GM18517 (cell line): ENCODE data around the gene THOC5.

Source experiments
- ATAC-seq: cut with Tn5 transposase; IDR thresholded peaks from one replicate; pipeline ENCODE4 v1.9.1; 2021; ENCODE audit warnings: mild to moderate bottlenecking, moderate library complexity; ENCODE audit not compliant: unreplicated experiment

The THOC5 gene

DNA sequence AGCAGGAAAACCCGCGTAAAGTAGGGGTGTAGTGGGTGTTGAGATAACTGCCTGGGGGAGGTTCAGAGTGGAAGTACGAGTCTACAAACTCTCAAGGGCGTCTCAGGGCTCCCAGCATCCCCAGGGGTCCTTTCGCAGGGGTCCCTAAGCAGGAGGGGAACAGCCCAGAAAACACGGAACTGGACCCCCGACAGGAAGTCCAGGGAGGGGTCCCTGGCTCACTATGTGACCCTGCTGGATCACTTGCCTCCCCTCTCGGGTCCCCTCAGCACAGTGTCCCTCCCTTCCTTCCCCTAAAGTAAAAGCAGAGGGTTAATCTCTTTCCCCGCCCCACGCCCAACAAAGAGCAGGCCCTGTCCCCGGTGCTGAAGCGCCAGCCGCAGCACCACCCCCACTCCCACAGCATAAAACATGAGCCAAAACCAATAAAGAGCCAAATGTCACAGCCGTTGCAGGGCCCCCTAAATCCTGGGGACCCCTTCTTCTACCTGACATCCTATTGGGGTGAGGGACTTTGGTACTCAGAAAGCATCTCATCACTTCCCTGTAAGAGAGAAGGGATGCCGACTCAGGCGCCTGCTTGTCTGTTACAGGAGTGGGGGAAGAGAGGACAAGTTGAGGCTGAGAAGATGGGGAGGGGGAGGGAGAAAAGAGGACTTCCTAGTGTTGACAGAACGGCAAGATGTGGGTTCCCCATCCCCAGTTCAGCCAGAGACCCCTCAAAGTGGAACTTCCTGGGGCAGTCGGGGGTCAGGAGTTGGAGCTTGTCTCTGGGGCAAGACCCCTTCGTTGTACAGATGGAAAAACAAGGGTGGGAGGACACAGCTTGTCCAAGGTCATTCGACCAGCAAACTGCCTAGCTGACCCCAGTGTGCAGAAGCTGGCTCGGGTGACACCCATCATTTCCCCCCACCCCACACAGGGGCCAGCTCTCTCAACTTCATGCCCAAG, 75.0 kb downstream of the THOC5 start:
- no peak for ATAC-seq

DNA sequence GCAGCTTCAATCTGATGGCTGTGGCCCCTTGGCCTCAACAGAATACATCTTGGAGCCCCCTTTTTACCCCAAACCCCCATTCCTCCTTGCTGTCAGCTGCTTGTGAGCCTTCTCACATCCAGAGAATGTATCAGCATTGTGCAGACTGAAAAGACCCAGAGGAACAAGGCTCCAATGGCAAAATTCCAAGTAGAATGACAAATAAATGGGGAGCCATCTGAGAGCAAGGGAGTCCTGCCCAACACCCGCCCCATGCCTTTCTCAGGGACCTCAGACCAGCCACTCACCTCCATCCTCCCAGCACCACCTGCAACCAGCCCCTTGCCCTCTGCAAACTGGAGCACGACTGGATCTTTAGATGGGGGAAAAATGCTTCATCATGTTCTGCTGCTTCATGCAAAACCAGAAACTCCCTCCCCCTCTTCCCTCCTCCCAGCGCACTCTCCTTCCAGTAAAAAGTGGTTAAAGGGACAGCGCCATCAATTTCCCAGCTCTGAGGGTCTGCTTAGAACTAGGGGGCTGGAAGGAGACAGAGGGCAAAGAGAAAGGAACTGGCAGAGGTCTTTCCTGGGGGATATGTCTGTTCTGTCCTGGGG, 75.7 kb downstream of the THOC5 start:
- ATAC-seq, result no peak

- no peak for ATAC-seq
Measured at GRCh38 chr22:29476116-29476515, 77.4 kb downstream of the THOC5 start.

DNA sequence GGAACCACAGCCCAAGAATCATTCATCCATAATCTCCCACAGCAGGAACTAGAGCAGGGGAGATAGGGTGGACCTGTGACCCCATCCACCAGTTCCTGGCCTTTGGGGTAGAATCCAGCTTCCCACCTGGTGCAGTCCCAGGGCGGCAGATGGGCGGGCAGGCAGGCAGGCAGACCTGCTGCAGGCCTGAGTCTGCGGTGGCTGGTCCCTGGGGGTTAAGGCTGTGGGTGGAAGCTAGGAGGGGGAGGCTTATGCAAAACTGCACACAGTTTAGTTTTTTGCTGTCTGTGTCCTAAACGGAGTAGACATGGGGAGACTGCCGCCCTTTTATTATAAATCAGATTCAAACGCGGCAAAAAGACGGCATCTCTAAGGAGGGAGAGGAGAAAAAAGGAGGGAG, 78.0 kb downstream of the THOC5 start:
- no peak for ATAC-seq

GRCh38 chr22:29473001-29473400, 80.6 kb downstream of the THOC5 start:
- no peak for ATAC-seq

DNA sequence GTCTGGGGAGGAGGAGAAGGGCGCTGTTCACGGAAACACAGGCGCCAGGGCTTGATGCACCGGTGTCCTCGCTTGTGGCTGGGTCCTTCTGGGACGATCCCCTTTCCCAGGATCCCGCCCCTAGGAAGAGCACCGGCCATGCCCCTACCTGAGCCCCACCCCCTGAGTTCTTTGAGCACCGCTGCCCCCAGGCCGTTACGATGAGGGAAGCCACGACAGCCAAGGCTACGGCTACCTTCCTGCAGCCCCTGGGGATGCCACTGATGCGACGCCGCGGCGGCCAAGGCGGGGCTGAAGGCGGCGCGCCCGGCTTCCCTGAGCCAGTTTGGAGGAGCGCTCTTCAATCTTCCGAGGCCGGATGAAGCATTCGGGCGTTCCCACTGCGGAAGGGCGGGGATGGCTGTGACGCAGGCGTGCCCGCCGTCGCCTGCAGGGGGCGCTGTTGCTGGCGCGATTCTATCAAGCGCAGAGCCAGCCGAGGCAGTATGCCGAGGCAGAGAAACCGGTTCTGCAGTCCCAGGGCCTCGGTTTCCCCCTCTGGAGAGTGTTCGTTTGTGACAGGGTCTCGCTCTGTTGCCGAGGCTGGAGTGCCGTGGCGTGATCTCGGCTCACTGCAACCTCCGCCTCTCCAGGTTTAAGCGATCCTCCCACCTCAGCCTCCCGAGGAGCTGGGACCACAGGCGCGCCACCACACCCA, 83.2 kb downstream of the THOC5 start:
- no peak for ATAC-seq

DNA sequence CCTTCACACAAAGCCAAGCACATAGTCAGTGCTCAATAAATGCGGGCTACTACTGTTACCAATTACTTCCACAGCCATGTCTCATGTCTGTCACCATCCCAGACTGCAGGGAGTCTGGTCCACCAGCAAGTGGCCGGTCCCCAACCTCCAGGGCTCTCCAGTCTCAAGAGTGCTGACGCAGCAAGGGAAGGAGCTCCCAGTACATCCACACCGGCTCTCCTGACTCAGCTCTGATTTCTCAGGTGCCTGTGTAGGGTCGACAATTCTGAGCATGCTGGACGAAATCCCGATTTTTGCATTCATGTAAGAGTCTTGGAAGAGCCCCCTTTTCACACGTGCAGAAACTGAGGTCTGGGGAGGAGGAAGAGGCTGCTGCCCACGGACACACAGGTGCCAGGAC, 83.8 kb downstream of the THOC5 start:
- no peak for ATAC-seq

GRCh38 chr22:29464581-29464980, 89.0 kb downstream of the THOC5 start:
- ATAC-seq, result no peak

DNA sequence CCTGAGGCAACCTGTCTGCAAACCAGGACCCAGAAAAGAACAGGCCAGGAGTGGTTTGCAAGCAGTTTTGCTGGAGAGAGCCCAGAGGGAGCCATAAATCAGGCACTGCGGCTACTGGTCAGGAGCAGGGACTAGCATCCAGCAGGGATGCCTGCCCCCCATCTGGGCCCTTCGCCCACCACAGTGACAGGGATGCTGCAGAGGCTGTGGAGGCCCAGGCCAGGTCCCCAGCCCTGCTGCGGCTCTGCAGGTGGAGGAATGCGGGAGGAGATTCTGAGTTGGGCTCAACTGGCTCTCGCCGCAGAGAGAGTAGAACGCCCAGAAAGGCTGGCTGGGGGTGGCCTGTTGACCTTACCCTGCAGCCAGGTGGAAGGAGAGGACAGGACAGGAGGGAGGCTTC, 89.9 kb downstream of the THOC5 start:
- no peak for ATAC-seq

GRCh38 chr22:29461263-29461662, 92.3 kb downstream of the THOC5 start:
- no peak for ATAC-seq

GRCh38 chr22:29459773-29460172, 93.8 kb downstream of the THOC5 start:
- ATAC-seq, result no peak

DNA sequence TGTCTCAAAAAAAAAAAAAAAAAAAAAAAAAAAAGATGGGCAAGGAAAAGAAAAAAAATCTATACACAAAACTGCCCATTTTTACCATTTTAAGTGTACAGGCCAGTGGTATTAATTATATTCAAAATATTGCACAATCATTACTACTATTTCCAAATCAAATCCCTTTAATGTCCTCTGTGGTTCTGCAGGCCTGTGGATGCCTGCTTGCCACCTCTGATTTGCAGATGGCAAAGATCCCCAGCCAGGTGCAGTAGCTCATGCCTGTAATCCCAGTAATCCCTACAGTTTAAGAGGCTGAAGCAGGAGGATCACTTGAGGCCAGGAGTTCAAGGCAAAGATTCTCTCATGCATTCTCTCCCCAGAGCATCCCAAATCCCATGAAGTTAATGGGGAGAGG, 95.0 kb downstream of the THOC5 start:
- no peak for ATAC-seq

- no peak for ATAC-seq
Measured at GRCh38 chr22:29457730-29458129, 95.8 kb downstream of the THOC5 start.

- no peak for ATAC-seq
Measured at GRCh38 chr22:29456211-29456671, 97.3 kb downstream of the THOC5 start.
